ENCODE results near the gene ALDH9A1. TPM values are rescaled to one million over a fixed set of nuclear protein-coding genes. Genes with fewer than 3 reads are reported as not detected.

Gene ALDH9A1
- total and polyA plus RNA-seq, 10 of the 15 experiments (the other 5 are each of a cell fraction or from before 2014, with no cell fraction given) = 25.7 to 106 (median 36.3) TPM

- H3K36me3 ChIP-seq (ENCODE audit: control insufficient read depth in 2 of 2, insufficient read depth in 2 of 2, low read length in 1 of 2) = no peaks in the 10 kb centered on the region
- no TSS peak for BruUV-seq (replicated peaks)
- WGBS (ENCODE audit: insufficient coverage, insufficient replicate concordance, low lambda C conversion rate, missing lambda C conversion rate) = 35% methylated on average over 4 of the region's 4 CpGs
- no peaks in the 10 kb centered on the region for H3K27me3 ChIP-seq (replicated peaks in 1 of 2; ENCODE audit: control insufficient read depth in 2 of 2, insufficient read depth in 2 of 2, low read length in 1 of 2)
- no peak overlapping the region for H3K9ac ChIP-seq (ENCODE audit: control insufficient read depth, insufficient read depth, low read length)
- TF ChIP-seq NBN (IDR thresholded peaks at IDR 0.05) (no peak), RBBP5 (conservative IDR thresholded peaks at IDR 0.05) (no peak), BCL11A (IDR thresholded peaks at IDR 0.05; ENCODE audit: low read depth, low read length) (no peak), JUND (IDR thresholded peaks at IDR 0.05; ENCODE audit: low read depth, low read length) (no peak), SMC3 (IDR thresholded peaks at IDR 0.05; ENCODE audit: borderline replicate concordance, low read length) (no peak), NKRF (conservative IDR thresholded peaks at IDR 0.05) (no peak), WRNIP1 (IDR thresholded peaks at IDR 0.05; ENCODE audit: borderline replicate concordance, low read depth, low read length) (no peak), PAX5 (IDR thresholded peaks at IDR 0.05; ENCODE audit: borderline replicate concordance, low read depth, low read length) (no peak), SMAD1 (IDR thresholded peaks at IDR 0.05; ENCODE audit: low read depth, partially characterized antibody) (no peak), ATF3 (IDR thresholded peaks at IDR 0.05; ENCODE audit: borderline replicate concordance, extremely low read depth, low read depth, low read length) (no peak), ZBED1 (IDR thresholded peaks at IDR 0.05; ENCODE audit: borderline replicate concordance) (no peak), ZBTB40 (IDR thresholded peaks at IDR 0.05; ENCODE audit: borderline replicate concordance) (no peak), ATF7 (IDR thresholded peaks at IDR 0.05; ENCODE audit: low read depth) (no peak), DPF2 (IDR thresholded peaks at IDR 0.05) (no peak), CBFB (IDR thresholded peaks at IDR 0.05; ENCODE audit: low read depth) (no peak), ZSCAN29 (IDR thresholded peaks at IDR 0.05) (no peak), ASH2L (IDR thresholded peaks at IDR 0.05; ENCODE audit: borderline replicate concordance, low read depth) (no peak)
- no peaks in the 10 kb centered on the region for H3K79me2 ChIP-seq (ENCODE audit: control insufficient read depth, insufficient read depth, low read length)
- POLR2A ChIA-PET = no interaction called here
- H3K9me3 ChIP-seq (replicated peaks; ENCODE audit: control insufficient read depth, insufficient read depth, low read length) = no peaks in the 10 kb centered on the region
- in situ Hi-C loops (cut with MboI) = no loop called here
- no peaks in the 10 kb centered on the region for H4K20me1 ChIP-seq (ENCODE audit: control insufficient read depth, insufficient read depth)
- no peak overlapping the region for H2AFZ ChIP-seq (ENCODE audit: control insufficient read depth, low read depth, low read length)
- ATAC-seq (no peak), DNase-seq (ENCODE audit: low read depth, low spot score) (no peak), FAIRE-seq (no peak)
- no peaks in the 10 kb centered on the region for H3K4me1 ChIP-seq (ENCODE audit: control insufficient read depth, insufficient read depth, low read length)
- RAD21 ChIA-PET (ENCODE audit: unreplicated experiment) = no interaction called here
- intact Hi-C loops (cut with micrococcal nuclease; ENCODE audit: unreplicated experiment) = no loop called here
- SMC1A ChIA-PET (ENCODE audit: uncharacterized antibody, unreplicated experiment) = no interaction called here
- no peak overlapping the region for H3K27ac ChIP-seq (ENCODE audit: control insufficient read depth, insufficient read depth)
- H3K4me2 ChIP-seq (ENCODE audit: control insufficient read depth, insufficient read depth) = no peak overlapping the region
- H3K4me3 ChIP-seq = no peak overlapping the region
- CTCF ChIA-PET = interaction anchor here (0.8 kb wide), 1 partner anchor 24 kb away, joined by 3 read pairs; no protein-coding TSS in a partner anchor
Measured at GRCh38 chr1:165624441-165624840, 73.9 kb downstream of the ALDH9A1 start.

Measured in GM12878 (cell line).